Ishikawa (cell line): ENCODE measurements around the gene UFSP2.

ENCODE experiments used
- CEBPB ChIP-seq: IDR thresholded peaks from 2 replicates; pipeline ENCODE4 v1.6.1; 2012
- CREB1 ChIP-seq: IDR thresholded peaks from 2 replicates; pipeline ENCODE4 v1.6.1; 2012; ENCODE audit warnings: low read depth
- EP300 ChIP-seq: IDR thresholded peaks from 2 replicates; pipeline ENCODE4 v1.6.1; 2012; ENCODE audit warnings: borderline replicate concordance
- FOXM1 ChIP-seq: IDR thresholded peaks from 2 replicates; pipeline ENCODE4 v1.6.1; 2012; ENCODE audit warnings: low read depth, borderline replicate concordance
- RAD21 ChIP-seq: IDR thresholded peaks from 2 replicates; pipeline ENCODE4 v1.6.1; 2012; ENCODE audit warnings: low read depth
- TAF1 ChIP-seq: IDR thresholded peaks from 2 replicates; pipeline ENCODE4 v1.6.1; 2012; ENCODE audit warnings: low read depth, mild to moderate bottlenecking
- TEAD4 ChIP-seq: IDR thresholded peaks from 2 replicates; pipeline ENCODE4 v1.6.1; 2012
- YY1 ChIP-seq: IDR thresholded peaks from 2 replicates; pipeline ENCODE4 v1.6.1; 2012; ENCODE audit warnings: low read depth
- TF ChIP-seq, protein P1 (sequence below): IDR thresholded peaks from 2 replicates; pipeline ENCODE4 v1.6.1; 2012
- TF ChIP-seq, protein P2 (sequence below): IDR thresholded peaks from 2 replicates; pipeline ENCODE4 v1.6.1; 2012
- TF ChIP-seq, protein P3 (sequence below): IDR thresholded peaks from 2 replicates; pipeline ENCODE4 v1.6.1; 2012; ENCODE audit warnings: low read depth, mild to moderate bottlenecking

DNA sequence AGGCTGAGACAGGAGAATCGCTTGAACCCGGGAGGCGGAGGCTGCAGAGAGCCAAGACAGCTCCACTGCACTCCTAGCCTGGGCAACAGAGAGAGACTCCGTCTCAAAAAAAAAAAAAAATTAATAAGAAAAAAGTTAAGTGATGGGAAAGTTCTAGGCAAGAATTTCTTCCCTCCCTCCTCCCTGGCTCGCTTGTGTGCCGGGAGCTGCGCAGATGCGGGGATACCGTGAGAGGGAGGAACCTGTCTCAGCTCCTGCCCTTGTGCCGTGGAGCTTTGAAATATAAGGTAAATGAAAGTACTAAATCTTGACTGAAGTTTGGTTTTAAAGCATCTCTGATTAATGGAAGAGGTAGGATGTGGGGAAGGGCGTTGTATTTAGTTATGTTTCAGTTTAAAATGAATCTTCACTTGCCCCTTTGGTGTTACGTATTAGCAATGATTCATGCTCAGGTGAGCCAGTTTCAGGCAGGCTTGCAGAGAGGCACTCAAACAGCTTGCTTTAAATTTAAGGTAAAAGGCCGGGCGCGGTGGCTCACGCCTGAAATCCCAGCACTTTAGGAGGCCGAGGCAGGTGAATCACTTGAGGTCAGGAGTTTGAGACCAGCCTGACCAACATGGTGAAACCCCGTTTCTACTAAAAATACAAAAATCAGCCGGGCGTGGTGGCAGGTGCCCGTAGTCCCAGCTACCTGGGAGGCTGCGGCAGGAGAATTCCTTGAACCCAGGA, 1.4 kb upstream of the UFSP2 start:
- TF ChIP-seq CEBPB, result no peak
- no peak for TF ChIP-seq TEAD4
- TF ChIP-seq YY1, result no peak
- no peak for TF ChIP-seq CREB1
- no peak for TF ChIP-seq RAD21
- no peak for TF ChIP-seq FOXM1
- no peak for TF ChIP-seq EP300
- TF ChIP-seq, protein P1, sequence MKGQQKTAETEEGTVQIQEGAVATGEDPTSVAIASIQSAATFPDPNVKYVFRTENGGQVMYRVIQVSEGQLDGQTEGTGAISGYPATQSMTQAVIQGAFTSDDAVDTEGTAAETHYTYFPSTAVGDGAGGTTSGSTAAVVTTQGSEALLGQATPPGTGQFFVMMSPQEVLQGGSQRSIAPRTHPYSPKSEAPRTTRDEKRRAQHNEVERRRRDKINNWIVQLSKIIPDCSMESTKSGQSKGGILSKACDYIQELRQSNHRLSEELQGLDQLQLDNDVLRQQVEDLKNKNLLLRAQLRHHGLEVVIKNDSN, result no peak
- TF ChIP-seq, protein P2, sequence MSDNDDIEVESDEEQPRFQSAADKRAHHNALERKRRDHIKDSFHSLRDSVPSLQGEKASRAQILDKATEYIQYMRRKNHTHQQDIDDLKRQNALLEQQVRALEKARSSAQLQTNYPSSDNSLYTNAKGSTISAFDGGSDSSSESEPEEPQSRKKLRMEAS, result no peak
- TF ChIP-seq, protein P3, sequence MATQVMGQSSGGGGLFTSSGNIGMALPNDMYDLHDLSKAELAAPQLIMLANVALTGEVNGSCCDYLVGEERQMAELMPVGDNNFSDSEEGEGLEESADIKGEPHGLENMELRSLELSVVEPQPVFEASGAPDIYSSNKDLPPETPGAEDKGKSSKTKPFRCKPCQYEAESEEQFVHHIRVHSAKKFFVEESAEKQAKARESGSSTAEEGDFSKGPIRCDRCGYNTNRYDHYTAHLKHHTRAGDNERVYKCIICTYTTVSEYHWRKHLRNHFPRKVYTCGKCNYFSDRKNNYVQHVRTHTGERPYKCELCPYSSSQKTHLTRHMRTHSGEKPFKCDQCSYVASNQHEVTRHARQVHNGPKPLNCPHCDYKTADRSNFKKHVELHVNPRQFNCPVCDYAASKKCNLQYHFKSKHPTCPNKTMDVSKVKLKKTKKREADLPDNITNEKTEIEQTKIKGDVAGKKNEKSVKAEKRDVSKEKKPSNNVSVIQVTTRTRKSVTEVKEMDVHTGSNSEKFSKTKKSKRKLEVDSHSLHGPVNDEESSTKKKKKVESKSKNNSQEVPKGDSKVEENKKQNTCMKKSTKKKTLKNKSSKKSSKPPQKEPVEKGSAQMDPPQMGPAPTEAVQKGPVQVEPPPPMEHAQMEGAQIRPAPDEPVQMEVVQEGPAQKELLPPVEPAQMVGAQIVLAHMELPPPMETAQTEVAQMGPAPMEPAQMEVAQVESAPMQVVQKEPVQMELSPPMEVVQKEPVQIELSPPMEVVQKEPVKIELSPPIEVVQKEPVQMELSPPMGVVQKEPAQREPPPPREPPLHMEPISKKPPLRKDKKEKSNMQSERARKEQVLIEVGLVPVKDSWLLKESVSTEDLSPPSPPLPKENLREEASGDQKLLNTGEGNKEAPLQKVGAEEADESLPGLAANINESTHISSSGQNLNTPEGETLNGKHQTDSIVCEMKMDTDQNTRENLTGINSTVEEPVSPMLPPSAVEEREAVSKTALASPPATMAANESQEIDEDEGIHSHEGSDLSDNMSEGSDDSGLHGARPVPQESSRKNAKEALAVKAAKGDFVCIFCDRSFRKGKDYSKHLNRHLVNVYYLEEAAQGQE, result no peak
- no peak for TF ChIP-seq TAF1
